HEK293 (cell line): Measurements from ENCODE around the gene ZNF181.

Experiments
- BCL11B ChIP-seq: fragments of 450-650 bp; formaldehyde crosslinking; IDR thresholded peaks from 2 replicates; pipeline ENCODE4 v1.5.1; 2016; ENCODE audit warnings: low read depth, missing biosample characterization, missing genetic modification characterization
- ZBTB17 ChIP-seq: fragments of 450-650 bp; formaldehyde crosslinking; IDR thresholded peaks from 2 replicates; pipeline ENCODE4 v1.5.1; 2016; ENCODE audit warnings: missing biosample characterization, missing genetic modification characterization
- TF ChIP-seq, protein P1 (sequence below): fragments of 450-650 bp; IDR thresholded peaks from 2 replicates; pipeline ENCODE4 v1.5.1; 2018; ENCODE audit warnings: missing biosample characterization, missing genetic modification characterization

DNA sequence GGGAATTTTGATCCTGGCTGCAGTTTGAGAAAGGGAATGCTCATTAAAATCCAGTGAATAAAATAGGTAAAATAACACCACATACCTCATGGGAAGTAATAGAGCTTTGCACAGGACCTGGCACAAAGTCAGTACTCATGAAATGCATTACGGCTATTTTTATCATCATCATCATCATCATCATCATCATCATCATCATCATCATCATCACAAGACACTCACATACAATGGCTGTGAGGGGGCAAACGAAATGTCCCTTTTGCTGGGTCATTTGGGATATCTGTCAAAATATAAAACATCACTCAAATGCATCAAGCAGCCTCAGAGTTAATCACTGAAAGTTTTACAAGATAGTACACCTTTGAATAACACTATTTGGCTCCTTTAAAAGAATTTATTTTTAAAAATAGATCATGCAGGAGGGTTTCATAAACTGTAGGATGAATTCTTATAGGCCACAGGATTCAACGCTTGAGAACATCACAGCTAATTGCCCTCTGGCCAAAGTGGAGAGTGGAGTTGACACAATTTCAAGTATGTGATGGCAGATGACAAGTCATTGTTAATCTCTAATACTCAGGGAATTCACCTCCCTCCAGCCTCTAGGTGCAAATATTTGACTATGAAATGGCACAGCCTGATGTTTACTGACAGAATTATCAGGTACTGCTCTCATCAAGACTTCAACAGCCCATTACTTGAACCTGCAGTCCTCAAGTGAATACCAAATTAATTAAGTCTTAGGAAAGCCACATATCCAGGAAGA lies 53.2 kb downstream of the ZNF181 start:
- TF ChIP-seq ZBTB17 (tag by site-specific recombination) (no peak), BCL11B (tag by site-specific recombination) (no peak)
- TF ChIP-seq, protein P1, sequence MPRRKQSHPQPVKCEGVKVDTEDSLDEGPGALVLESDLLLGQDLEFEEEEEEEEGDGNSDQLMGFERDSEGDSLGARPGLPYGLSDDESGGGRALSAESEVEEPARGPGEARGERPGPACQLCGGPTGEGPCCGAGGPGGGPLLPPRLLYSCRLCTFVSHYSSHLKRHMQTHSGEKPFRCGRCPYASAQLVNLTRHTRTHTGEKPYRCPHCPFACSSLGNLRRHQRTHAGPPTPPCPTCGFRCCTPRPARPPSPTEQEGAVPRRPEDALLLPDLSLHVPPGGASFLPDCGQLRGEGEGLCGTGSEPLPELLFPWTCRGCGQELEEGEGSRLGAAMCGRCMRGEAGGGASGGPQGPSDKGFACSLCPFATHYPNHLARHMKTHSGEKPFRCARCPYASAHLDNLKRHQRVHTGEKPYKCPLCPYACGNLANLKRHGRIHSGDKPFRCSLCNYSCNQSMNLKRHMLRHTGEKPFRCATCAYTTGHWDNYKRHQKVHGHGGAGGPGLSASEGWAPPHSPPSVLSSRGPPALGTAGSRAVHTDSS (tag by site-specific recombination) = peak; percentile 89
